Peyer's patch (tissue), 4 donors: ENCODE results near the gene TRMT10B. TPM values are rescaled to one million over a fixed set of nuclear protein-coding genes. Genes with fewer than 3 reads are reported as not detected.

ENCODE experiments used
- DNase-seq, 3 donors: peaks; one replicate each; pipeline ENCODE4 v3.0.0-alpha.2; 2017 to 2019
- H3K27ac ChIP-seq, 4 donors: fragments of 200-600 bp; sonication (generic); one replicate each; pipeline ENCODE4 v1.5.1; 2016 to 2019
- H3K27me3 ChIP-seq, 2 donors: fragments of 200-600 bp; sonication (generic); one replicate each; pipeline ENCODE4 v1.5.1; 2019
- H3K36me3 ChIP-seq, 3 donors: fragments of 200-600 bp; sonication (generic); one replicate each; pipeline ENCODE4 v1.5.1; 2016 to 2019
- H3K4me1 ChIP-seq, 4 donors: fragments of 200-600 bp; sonication (generic); one replicate each; pipeline ENCODE4 v1.5.1; 2016 to 2019
- H3K4me3 ChIP-seq, 4 donors: fragments of 200-600 bp; sonication (generic); 1 replicate in 3 of 4; 2 replicates in 1 of 4; pipeline ENCODE4 v1.5.1; 2016 to 2019; ENCODE audit warnings: mild to moderate bottlenecking in 1 of 4
- H3K9me3 ChIP-seq, 4 donors: fragments of 200-600 bp; sonication (generic); one replicate each; pipeline ENCODE4 v1.5.1; 2016 to 2019; ENCODE audit warnings: mild to moderate bottlenecking in 1 of 4
- POLR2A ChIP-seq, 2 donors: fragments of 450-650 bp; IDR thresholded peaks; one replicate each; pipeline ENCODE4 v1.5.1; 2017; ENCODE audit warnings: antibody characterized with exemption in 2 of 2, mild to moderate bottlenecking in 2 of 2, moderate library complexity in 2 of 2
- total RNA-seq, 4 donors: library from RNA; depleted of rRNA; stranded (reverse); fragments of >200 nt; gene quantifications; one replicate each; pipeline ENCODE4 v1.1.0, GENCODE V29; 2016
- TF ChIP-seq, protein P1 (sequence below), 6 experiments: fragments of 450-650 bp in 4 of 6; fragments of 200-600 bp in 2 of 6; sonication (generic) in 1 of 6; IDR thresholded peaks; one replicate each; pipeline ENCODE4 v1.5.1; 2017 to 2019; ENCODE audit warnings: antibody characterized with exemption in 6 of 6, mild to moderate bottlenecking in 3 of 6, moderate library complexity in 1 of 6

Gene TRMT10B
- total RNA-seq, 4 donors from 2014 or later: 3.3 to 33.0 (median 16.1) TPM

DNA sequence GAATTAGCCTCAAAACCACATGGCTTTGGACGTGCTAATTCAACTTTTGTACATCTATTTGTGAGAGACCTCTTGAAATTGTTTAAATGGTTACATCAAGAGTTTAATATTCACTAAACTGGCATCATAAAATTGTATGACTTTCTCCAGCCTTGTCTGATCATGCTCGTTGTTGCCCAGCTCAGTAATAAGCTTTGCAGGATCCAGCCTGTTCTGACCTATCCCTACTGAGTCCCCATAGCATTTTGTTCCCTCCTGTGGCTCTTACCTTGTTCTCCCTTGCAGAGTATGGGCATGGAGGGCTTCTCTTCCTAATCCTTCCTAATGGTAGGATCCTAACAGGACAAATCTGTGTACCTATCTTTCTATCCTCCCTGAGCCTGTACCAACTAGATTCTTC, 24.9 kb downstream of the TRMT10B start:
- no peak for TF ChIP-seq POLR2A (IDR thresholded peaks at IDR 0.05)
- TF ChIP-seq, protein P1, sequence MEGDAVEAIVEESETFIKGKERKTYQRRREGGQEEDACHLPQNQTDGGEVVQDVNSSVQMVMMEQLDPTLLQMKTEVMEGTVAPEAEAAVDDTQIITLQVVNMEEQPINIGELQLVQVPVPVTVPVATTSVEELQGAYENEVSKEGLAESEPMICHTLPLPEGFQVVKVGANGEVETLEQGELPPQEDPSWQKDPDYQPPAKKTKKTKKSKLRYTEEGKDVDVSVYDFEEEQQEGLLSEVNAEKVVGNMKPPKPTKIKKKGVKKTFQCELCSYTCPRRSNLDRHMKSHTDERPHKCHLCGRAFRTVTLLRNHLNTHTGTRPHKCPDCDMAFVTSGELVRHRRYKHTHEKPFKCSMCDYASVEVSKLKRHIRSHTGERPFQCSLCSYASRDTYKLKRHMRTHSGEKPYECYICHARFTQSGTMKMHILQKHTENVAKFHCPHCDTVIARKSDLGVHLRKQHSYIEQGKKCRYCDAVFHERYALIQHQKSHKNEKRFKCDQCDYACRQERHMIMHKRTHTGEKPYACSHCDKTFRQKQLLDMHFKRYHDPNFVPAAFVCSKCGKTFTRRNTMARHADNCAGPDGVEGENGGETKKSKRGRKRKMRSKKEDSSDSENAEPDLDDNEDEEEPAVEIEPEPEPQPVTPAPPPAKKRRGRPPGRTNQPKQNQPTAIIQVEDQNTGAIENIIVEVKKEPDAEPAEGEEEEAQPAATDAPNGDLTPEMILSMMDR (IDR thresholded peaks at IDR 0.05): no peak
- no peak for DNase-seq
- Histone ChIP-seq H3K27me3 (no peaks in the 10 kb centered on the region), H3K4me3 (no peak overlapping the region), H3K36me3 (peaks cover 0 to 77% (median 0%) of the 10 kb centered on the region in 3 donors), H3K4me1 (no peaks in the 10 kb centered on the region), H3K27ac (no peak overlapping the region), H3K9me3 (no peaks in the 10 kb centered on the region)

DNA sequence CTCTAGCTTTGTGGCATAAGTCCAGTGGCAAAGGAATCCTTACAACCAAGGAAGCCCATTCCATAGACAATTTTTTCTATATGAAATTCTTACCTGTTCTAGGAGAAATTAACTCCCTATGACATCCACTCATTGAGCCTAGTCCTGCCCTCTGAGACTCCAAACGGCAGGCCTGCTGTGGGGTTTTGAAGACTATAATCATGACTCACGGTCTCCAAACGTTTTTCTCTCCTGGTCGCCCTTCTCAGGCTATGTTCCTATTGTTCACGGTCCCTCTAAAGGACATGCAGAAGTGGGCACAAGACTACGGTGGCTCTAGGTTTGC, 30.6 kb downstream of the TRMT10B start:
- peaks cover 0 to 7% (median 0%) of the 10 kb centered on the region in 4 donors for H3K4me1 ChIP-seq
- H3K4me3 ChIP-seq: peak overlapping the region; percentile 69 to 89 (median 74)
- no peaks in the 10 kb centered on the region for H3K27me3 ChIP-seq
- peak overlapping the region; percentile 71 to 85 (median 80) for H3K27ac ChIP-seq
- DNase-seq: no peak
- H3K9me3 ChIP-seq: no peaks in the 10 kb centered on the region
- TF ChIP-seq, protein P1 (IDR thresholded peaks at IDR 0.05): no peak
- TF ChIP-seq POLR2A (IDR thresholded peaks at IDR 0.05): no peak
- peaks cover 0 to 41% (median 0%) of the 10 kb centered on the region in 3 donors for H3K36me3 ChIP-seq

DNA sequence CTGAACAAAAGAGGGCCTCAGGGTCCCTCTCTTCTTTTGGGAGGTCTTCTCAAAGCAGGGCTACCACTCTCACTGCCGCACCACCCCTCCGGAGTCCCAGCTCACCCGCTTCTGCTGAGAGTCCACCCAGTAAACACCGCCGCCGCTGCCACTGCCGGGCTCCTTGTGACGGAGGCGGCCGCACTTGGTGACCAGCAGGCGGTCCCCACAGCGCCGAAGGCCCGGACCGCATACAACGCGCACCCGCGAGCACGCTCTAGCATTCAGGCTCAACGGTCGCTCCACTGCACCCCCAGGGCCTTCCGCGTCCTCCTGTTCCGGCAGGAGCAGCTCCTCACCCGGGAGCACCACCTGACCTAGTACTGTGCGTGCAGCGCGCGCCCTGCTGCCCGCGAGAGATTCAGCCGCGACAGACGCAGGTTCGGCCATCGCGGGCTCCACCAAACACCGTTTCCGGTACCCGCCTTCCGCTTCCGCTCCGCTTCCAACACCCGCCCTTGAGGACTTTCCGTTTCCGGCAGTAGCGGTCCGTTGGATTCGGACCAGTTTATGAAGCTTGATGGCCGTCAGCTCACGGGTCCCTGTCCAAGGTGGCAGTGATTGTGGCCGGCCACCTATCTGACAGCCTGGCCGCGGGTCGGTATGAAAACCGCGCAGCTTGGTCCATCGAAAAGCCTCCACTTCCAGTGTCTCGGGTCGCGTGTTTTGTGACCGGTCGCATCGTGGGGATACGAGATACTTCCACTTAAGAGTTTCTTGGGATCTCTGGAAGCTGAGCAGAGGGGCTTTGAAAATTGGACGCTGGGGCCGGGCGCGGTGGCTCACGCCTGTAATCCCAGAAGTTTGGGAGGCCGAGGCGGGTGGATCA, 31.2 kb downstream of the TRMT10B start, which contains the start of gene EXOSC3:
Gene EXOSC3 (minus strand): TSS at position 449 of the 868 bp plus-strand sequence. CDS start 20 bp downstream, at position 429.
- Histone ChIP-seq H3K9me3 (no peaks in the 10 kb centered on the region), H3K27ac (peak within 1 kb of the TSS; percentile 71 to 85 (median 80)), H3K4me1 (peaks cover 0 to 7% (median 0%) of the 10 kb centered on the region in 4 donors), H3K27me3 (no peaks in the 10 kb centered on the region), H3K36me3 (peaks cover 0 to 35% (median 0%) of the 10 kb centered on the region in 3 donors), H3K4me3 (peak within 1 kb of the TSS; percentile 69 to 89 (median 74))
- TF ChIP-seq POLR2A (IDR thresholded peaks at IDR 0.05): peak; percentile 53 to 71
- TF ChIP-seq, protein P1 (IDR thresholded peaks at IDR 0.05): peak in 3 of 6 experiments; percentile 17 to 32 (median 27)
- DNase-seq: peak; percentile 85 to 95 (median 91)

DNA sequence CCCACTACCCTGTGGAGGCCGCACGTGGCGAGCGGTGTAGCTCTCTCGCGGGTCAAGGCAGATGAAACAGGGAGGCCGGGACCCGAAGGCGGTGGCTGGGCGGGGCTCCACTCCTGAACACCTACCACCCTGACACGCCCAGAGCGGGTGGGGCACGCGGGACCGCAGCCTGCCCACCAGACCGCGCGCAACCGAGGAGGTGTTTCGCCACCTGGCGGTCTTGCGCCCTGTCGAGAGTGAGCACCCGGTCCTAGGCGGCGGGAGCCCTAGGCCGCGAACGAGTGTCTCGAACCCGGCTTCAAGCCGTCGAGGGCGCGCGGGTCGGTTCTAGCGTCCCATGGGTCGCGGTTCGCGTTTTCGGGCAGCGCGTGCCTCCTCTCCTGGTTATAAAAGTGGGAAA, 33.5 kb downstream of the TRMT10B start:
- Histone ChIP-seq H3K27ac (no peak overlapping the region), H3K4me1 (peaks cover 0 to 7% (median 0%) of the 10 kb centered on the region in 4 donors), H3K4me3 (no peak overlapping the region), H3K9me3 (no peaks in the 10 kb centered on the region), H3K27me3 (no peaks in the 10 kb centered on the region), H3K36me3 (peaks cover 0 to 13% (median 0%) of the 10 kb centered on the region in 3 donors)
- no peak for TF ChIP-seq POLR2A (IDR thresholded peaks at IDR 0.05)
- TF ChIP-seq, protein P1 (IDR thresholded peaks at IDR 0.05): no peak
- no peak for DNase-seq

DNA sequence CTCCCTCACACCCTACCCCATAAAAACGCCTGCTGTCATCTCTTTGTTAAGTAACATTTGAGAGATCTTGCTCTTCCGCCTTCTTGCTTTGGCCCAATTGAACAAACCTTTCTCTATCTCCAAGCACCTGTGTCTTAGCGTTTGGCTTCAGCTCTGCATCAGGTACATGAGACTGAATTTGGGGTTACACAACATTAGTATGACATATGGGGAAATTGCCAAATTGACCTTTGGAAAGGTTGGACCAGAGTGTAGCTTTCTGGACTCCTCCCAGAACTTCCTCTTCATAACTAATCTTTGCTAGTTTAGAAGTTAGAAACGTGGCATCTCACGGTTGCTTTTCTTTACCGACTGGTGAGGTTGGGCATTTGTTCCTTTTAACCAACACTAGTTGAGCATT, 34.7 kb downstream of the TRMT10B start:
- Histone ChIP-seq H3K4me3 (no peak overlapping the region), H3K27ac (no peak overlapping the region), H3K36me3 (peaks cover 0 to 2% (median 0%) of the 10 kb centered on the region in 3 donors), H3K4me1 (peaks cover 0 to 7% (median 0%) of the 10 kb centered on the region in 4 donors), H3K27me3 (no peaks in the 10 kb centered on the region), H3K9me3 (no peaks in the 10 kb centered on the region)
- TF ChIP-seq, protein P1 (IDR thresholded peaks at IDR 0.05): no peak
- no peak for TF ChIP-seq POLR2A (IDR thresholded peaks at IDR 0.05)
- no peak for DNase-seq
